Astrocyte (in vitro differentiated cells and primary cell): ENCODE results near the gene GGA2.

Experiments used
- CTCF ChIP-seq: IDR thresholded peaks from 2 replicates; pipeline ENCODE4 v1.5.1; 2011; ENCODE audit warnings: low read depth, mild to moderate bottlenecking, inconsistent platforms, low read length, moderate library complexity; ENCODE audit not compliant: insufficient read depth
- EZH2 ChIP-seq: IDR thresholded peaks from 2 replicates; pipeline ENCODE4 v1.6.1; 2012; ENCODE audit warnings: mild to moderate bottlenecking, low read length, inconsistent platforms; ENCODE audit not compliant: insufficient read depth

GRCh38 chr16:23486480-23486879 lies 23.8 kb downstream of the GGA2 start:
- TF ChIP-seq CTCF: no peak
- no peak for TF ChIP-seq EZH2
